GM10248 (cell line): ENCODE data around the gene SLC6A11.

Experiments
- CTCF ChIA-PET: fragments of 300-600 bp; sonication (Branson Sonifier 250); formaldehyde crosslinking; extraction: SDS; loops from one replicate; lab custom pipeline; 2021; ENCODE audit warnings: antibody characterized with exemption; lab: Yijun Ruan, JAX
- POLR2A ChIA-PET: fragments of 350-650 bp; sonication (Branson Sonifier 250); formaldehyde crosslinking; extraction: SDS; loops from one replicate; lab custom pipeline; 2020; ENCODE audit warnings: antibody characterized with exemption; lab: Yijun Ruan, JAX
- DNase-seq: peaks from one replicate; pipeline ENCODE4 v3.0.0; 2012; ENCODE audit errors: extremely low spot score
- TF ChIP-seq, protein P1 (sequence below): IDR thresholded peaks from 2 replicates; pipeline ENCODE4 v1.5.1; 2012; ENCODE audit warnings: mild to moderate bottlenecking, low read depth; ENCODE audit errors: extremely low read depth, missing control alignments, control extremely low read depth

Gene SLC6A11

DNA sequence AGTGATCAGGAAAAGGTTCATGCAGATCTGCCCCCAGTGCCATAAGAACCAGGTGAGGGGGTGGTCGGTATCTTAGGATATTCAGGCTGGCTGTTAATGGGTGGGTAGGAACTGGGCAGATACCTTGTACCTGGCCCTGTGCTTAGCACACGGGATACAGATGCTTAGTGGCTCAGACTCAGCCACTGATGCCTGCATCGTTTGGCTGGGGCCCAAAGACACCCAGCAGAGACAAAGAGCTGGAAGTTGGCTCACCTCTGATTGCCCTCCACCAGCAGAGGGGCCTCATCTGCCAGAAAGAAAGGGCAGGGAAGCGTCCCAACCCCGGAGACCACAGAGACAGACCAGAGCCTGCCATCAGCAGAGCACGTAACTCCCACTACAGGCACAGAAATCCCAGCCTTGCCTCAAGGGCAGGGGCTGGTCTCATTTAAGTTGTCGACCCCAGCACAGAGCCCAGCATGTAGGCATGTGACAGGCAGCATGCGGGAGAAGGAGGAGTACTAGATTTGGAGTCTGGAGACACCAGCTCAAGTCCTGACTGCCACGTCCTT is 112.5 kb downstream of the SLC6A11 start:
- ChIA-PET POLR2A (interaction anchor here (0.6 kb wide), 1 partner anchor 26 kb away, joined by 3 read pairs; no protein-coding TSS in a partner anchor), CTCF (interaction anchor here (1.3 kb wide), 1 partner anchor 17 kb away, joined by 3 read pairs; no protein-coding TSS in a partner anchor)
- TF ChIP-seq, protein P1, sequence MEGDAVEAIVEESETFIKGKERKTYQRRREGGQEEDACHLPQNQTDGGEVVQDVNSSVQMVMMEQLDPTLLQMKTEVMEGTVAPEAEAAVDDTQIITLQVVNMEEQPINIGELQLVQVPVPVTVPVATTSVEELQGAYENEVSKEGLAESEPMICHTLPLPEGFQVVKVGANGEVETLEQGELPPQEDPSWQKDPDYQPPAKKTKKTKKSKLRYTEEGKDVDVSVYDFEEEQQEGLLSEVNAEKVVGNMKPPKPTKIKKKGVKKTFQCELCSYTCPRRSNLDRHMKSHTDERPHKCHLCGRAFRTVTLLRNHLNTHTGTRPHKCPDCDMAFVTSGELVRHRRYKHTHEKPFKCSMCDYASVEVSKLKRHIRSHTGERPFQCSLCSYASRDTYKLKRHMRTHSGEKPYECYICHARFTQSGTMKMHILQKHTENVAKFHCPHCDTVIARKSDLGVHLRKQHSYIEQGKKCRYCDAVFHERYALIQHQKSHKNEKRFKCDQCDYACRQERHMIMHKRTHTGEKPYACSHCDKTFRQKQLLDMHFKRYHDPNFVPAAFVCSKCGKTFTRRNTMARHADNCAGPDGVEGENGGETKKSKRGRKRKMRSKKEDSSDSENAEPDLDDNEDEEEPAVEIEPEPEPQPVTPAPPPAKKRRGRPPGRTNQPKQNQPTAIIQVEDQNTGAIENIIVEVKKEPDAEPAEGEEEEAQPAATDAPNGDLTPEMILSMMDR = no peak
- no peak for DNase-seq

DNA sequence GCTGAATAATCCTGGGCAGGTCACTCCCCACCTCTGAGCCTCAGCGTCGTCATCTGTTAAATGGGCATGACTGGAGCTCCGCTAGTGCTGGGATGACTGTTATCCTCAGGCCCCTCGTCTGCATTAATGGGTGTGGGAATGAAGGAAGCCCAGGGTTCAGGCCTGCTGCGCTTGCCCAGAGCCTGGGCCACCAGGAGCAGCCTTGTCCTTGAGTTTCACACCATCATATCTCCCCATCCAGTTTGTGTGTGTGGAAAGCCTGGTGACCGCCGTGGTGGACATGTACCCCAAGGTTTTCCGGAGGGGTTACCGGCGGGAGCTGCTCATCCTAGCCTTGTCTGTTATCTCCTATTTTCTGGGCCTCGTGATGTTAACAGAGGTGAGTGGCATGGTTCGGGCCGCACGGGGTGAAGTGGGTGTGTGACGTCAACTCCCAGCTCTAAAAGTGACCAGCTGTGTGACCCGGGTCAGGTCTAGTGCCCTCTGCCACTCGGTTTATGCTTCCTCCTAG is 113.0 kb downstream of the SLC6A11 start:
- TF ChIP-seq, protein P1 = no peak
- CTCF ChIA-PET = interaction anchor here (1.0 kb wide), 1 partner anchor 16 kb away, joined by 4 read pairs; no protein-coding TSS in a partner anchor
- no peak for DNase-seq
- POLR2A ChIA-PET = interaction anchor here (0.6 kb wide), 1 partner anchor 27 kb away, joined by 3 read pairs; no protein-coding TSS in a partner anchor

DNA sequence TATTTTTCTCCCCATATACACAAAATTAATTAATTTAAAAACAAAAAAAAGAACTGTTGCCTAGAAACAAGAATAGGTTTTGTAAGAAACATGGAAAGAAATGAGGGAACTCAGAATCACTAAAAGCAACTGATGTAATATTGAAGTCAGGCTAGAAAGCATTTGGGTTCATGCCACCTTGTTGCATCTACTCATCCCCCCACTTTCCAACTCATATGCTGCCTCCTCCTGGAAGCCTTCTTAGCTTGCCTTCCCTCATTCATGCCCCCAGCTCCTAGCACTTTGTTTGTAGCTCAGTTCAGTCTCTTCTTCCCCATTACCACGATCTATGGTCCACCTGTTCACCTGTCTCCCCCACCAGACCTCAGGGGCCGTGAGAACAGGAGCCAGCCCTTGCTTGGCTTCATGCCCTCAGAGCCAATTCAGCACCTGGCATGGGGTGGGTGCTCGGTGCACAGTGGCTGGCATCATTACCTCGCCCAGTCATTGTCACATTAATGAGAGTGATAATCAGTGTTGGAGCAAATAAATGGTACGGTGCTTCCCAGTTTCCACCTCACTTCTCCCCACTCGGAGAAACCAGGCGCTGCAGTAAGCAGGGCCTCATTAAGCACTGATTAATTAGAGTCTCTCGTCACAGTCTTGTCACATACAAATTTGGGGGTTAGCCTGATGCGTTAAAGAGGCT is 114.1 kb downstream of the SLC6A11 start:
- DNase-seq = no peak
- ChIA-PET POLR2A (no interaction called here), CTCF (interaction anchor here (1.0 kb wide), 1 partner anchor 15 kb away, joined by 4 read pairs; no protein-coding TSS in a partner anchor)
- TF ChIP-seq, protein P1 = no peak

DNA sequence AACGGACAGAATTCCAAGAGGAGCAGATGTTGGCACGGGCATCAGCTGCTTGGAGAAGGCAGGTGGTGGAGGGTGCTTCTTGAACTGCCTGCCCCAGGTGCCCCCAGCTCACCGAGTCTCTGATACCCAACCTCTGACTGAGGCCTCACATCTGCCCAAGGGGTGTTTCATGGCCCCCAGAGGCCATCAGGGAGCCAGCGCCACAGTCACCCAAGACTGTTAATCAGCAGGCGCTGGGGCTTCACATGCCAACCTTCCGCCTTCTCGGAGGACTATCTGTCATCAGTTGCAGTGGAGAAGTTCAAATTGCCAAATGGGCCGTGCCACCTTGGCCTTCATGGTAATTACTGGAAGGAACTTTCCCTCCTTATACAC is 114.6 kb downstream of the SLC6A11 start:
- TF ChIP-seq, protein P1 = no peak
- POLR2A ChIA-PET = no interaction called here
- CTCF ChIA-PET = interaction anchor here (0.9 kb wide), 1 partner anchor 14 kb away, joined by 3 read pairs; no protein-coding TSS in a partner anchor
- no peak for DNase-seq

DNA sequence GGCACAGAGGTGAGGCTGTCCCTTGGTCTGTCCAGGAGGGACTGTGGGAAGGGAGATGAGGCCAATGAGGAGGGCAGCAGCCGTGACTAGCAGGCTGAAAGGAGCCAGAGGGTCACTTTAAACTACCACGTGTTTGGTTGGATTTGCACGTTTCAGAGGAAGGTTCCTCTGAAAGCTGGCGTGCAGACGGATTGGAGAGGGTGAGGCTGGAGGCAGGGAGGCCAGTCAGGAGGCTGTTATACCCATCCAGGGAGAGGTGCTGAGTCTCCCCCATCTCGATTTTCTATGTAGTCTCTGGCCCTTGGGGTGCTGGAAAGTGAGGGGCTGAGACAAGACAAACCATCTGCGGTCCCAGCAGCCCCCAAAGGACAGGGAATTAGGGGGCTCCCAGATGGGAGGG is 116.6 kb downstream of the SLC6A11 start:
- TF ChIP-seq, protein P1 = no peak
- DNase-seq = no peak
- CTCF ChIA-PET = interaction anchor here (1.5 kb wide), 1 partner anchor 14 kb away, joined by 4 read pairs; no protein-coding TSS in a partner anchor
- POLR2A ChIA-PET = no interaction called here

DNA sequence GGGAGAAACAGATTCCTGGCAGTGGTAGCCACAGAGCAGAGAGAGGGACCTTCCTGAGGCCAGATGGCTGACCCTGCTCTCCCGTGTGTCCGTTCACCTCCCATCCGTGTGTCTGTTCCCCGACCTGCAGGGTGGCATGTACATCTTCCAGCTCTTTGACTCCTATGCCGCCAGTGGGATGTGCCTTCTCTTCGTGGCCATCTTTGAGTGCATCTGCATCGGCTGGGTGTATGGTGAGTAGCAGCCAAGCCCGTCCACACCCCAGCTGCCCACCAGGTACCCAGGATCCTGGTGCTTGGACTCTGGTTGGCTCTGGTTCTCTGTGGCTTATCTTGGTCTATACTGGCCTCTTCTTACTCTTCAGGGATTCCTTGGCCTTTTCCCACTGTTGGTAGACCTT is 117.0 kb downstream of the SLC6A11 start:
- ChIA-PET POLR2A (no interaction called here), CTCF (interaction anchor here (1.5 kb wide), 1 partner anchor 13 kb away, joined by 4 read pairs; no protein-coding TSS in a partner anchor)
- TF ChIP-seq, protein P1 = no peak
- DNase-seq = no peak
